ENCODE results near the gene OR6M1.

GRCh38 chr11:123822032-123822431 lies 15.9 kb upstream of the OR6M1 start:
- no peak for TF ChIP-seq POLR2A (IDR thresholded peaks at IDR 0.05; ENCODE audit: low read depth, low read length)
- TF ChIP-seq CTCF (IDR thresholded peaks at IDR 0.05; ENCODE audit: extremely low read depth in 1 of 2, insufficient read depth in 1 of 2, low read depth in 1 of 2, low read length in 2 of 2) = no peak
- TF ChIP-seq MYC (IDR thresholded peaks at IDR 0.05; ENCODE audit: low read depth, low read length) = no peak
- TF ChIP-seq EZH2 (IDR thresholded peaks at IDR 0.05; ENCODE audit: borderline replicate concordance, low read depth, low read length, severe bottlenecking) = no peak
- no peak for TF ChIP-seq POLR2AphosphoS5 (IDR thresholded peaks at IDR 0.05; ENCODE audit: insufficient read depth, low read depth, low read length)
- TF ChIP-seq GATA2 (IDR thresholded peaks at IDR 0.05; ENCODE audit: insufficient read depth, insufficient read length, low read depth, low read length) = no peak
- TF ChIP-seq JUN (IDR thresholded peaks at IDR 0.05; ENCODE audit: borderline replicate concordance, insufficient read depth, insufficient read length, low read depth) = no peak
